ENCODE measurements around the gene ANO1.

Gene ANO1

GRCh38 chr11:70186936-70187335, 108.8 kb downstream of the ANO1 start:
- no peak overlapping the region for H3K4me2 ChIP-seq
- H4K20me1 ChIP-seq (ENCODE audit: insufficient read depth), result no peaks in the 10 kb centered on the region
- peaks cover 31% of the 10 kb centered on the region; the same call in 1 of the 2 replicates for H3K27me3 ChIP-seq (ENCODE audit: insufficient read depth, low read depth)
- no peak for TF ChIP-seq CTCF (conservative IDR thresholded peaks at IDR 0.05; ENCODE audit: low read depth, low read length)
- H3K4me3 ChIP-seq (IDR thresholded peaks at IDR 0.05; ENCODE audit: insufficient read depth, low read depth, low read length), result no peak overlapping the region
- no peaks in the 10 kb centered on the region for H3K4me1 ChIP-seq (ENCODE audit: low read depth, poor library complexity, severe bottlenecking)
- H3K79me2 ChIP-seq (ENCODE audit: insufficient read depth, low read depth), result no peaks in the 10 kb centered on the region
- no peaks in the 10 kb centered on the region for H3K36me3 ChIP-seq (ENCODE audit: insufficient read depth)
- H2AFZ ChIP-seq (ENCODE audit: low read depth), result no peak overlapping the region
- H3K9ac ChIP-seq, result no peak overlapping the region
- H3K27ac ChIP-seq, result no peak overlapping the region

GRCh38 chr11:70187771-70188170, 109.7 kb downstream of the ANO1 start:
- Histone ChIP-seq H3K79me2 (ENCODE audit: insufficient read depth, low read depth) (no peaks in the 10 kb centered on the region), H3K36me3 (ENCODE audit: insufficient read depth) (no peaks in the 10 kb centered on the region), H3K9ac (no peak overlapping the region), H3K4me2 (no peak overlapping the region), H3K4me3 (IDR thresholded peaks at IDR 0.05; ENCODE audit: insufficient read depth, low read depth, low read length) (no peak overlapping the region), H4K20me1 (ENCODE audit: insufficient read depth) (no peaks in the 10 kb centered on the region), H3K27ac (no peak overlapping the region), H3K4me1 (ENCODE audit: low read depth, poor library complexity, severe bottlenecking) (no peaks in the 10 kb centered on the region), H2AFZ (ENCODE audit: low read depth) (no peak overlapping the region), H3K27me3 (ENCODE audit: insufficient read depth, low read depth) (peaks cover 31% of the 10 kb centered on the region; the same call in 1 of the 2 replicates)
- TF ChIP-seq CTCF (conservative IDR thresholded peaks at IDR 0.05; ENCODE audit: low read depth, low read length), result no peak

GRCh38 chr11:70189622-70190021, 111.5 kb downstream of the ANO1 start:
- peaks cover 27% of the 10 kb centered on the region; the same call in 1 of the 2 replicates for H3K27me3 ChIP-seq (ENCODE audit: insufficient read depth, low read depth)
- H3K9ac ChIP-seq, result no peak overlapping the region
- H3K79me2 ChIP-seq (ENCODE audit: insufficient read depth, low read depth), result no peaks in the 10 kb centered on the region
- no peaks in the 10 kb centered on the region for H3K36me3 ChIP-seq (ENCODE audit: insufficient read depth)
- H4K20me1 ChIP-seq (ENCODE audit: insufficient read depth), result no peaks in the 10 kb centered on the region
- H3K4me3 ChIP-seq (IDR thresholded peaks at IDR 0.05; ENCODE audit: insufficient read depth, low read depth, low read length), result no peak overlapping the region
- H2AFZ ChIP-seq (ENCODE audit: low read depth), result no peak overlapping the region
- H3K27ac ChIP-seq, result no peak overlapping the region
- no peak for TF ChIP-seq CTCF (conservative IDR thresholded peaks at IDR 0.05; ENCODE audit: low read depth, low read length)
- no peaks in the 10 kb centered on the region for H3K4me1 ChIP-seq (ENCODE audit: low read depth, poor library complexity, severe bottlenecking)
- no peak overlapping the region for H3K4me2 ChIP-seq

GRCh38 chr11:70191495-70192140, 113.5 kb downstream of the ANO1 start:
- Histone ChIP-seq H3K27ac (no peak overlapping the region), H3K27me3 (ENCODE audit: insufficient read depth, low read depth) (peaks cover 23% of the 10 kb centered on the region; the same call in 1 of the 2 replicates), H2AFZ (ENCODE audit: low read depth) (no peak overlapping the region), H3K4me2 (no peak overlapping the region), H3K9ac (no peak overlapping the region), H3K4me3 (IDR thresholded peaks at IDR 0.05; ENCODE audit: insufficient read depth, low read depth, low read length) (no peak overlapping the region), H3K36me3 (ENCODE audit: insufficient read depth) (no peaks in the 10 kb centered on the region), H3K79me2 (ENCODE audit: insufficient read depth, low read depth) (no peaks in the 10 kb centered on the region), H3K4me1 (ENCODE audit: low read depth, poor library complexity, severe bottlenecking) (no peaks in the 10 kb centered on the region), H4K20me1 (ENCODE audit: insufficient read depth) (no peaks in the 10 kb centered on the region)
- peak; percentile 45 for TF ChIP-seq CTCF (conservative IDR thresholded peaks at IDR 0.05; ENCODE audit: low read depth, low read length)

Data from KMS-11 (cell line).